Activated CD8-positive, alpha-beta memory T cell treated with anti-CD3 and anti-CD28 coated beads, Interleukin-2, amount 50 U/mL, for 4 hours (primary cell): ENCODE results near the gene RBM38.
A peak's percentile ranks its signal among the peaks of the same experiment; 100 is the strongest.

Experiments used
- DNase-seq: peaks from one replicate; pipeline ENCODE4 v3.0.0-alpha.2; 2020

Gene RBM38

DNA sequence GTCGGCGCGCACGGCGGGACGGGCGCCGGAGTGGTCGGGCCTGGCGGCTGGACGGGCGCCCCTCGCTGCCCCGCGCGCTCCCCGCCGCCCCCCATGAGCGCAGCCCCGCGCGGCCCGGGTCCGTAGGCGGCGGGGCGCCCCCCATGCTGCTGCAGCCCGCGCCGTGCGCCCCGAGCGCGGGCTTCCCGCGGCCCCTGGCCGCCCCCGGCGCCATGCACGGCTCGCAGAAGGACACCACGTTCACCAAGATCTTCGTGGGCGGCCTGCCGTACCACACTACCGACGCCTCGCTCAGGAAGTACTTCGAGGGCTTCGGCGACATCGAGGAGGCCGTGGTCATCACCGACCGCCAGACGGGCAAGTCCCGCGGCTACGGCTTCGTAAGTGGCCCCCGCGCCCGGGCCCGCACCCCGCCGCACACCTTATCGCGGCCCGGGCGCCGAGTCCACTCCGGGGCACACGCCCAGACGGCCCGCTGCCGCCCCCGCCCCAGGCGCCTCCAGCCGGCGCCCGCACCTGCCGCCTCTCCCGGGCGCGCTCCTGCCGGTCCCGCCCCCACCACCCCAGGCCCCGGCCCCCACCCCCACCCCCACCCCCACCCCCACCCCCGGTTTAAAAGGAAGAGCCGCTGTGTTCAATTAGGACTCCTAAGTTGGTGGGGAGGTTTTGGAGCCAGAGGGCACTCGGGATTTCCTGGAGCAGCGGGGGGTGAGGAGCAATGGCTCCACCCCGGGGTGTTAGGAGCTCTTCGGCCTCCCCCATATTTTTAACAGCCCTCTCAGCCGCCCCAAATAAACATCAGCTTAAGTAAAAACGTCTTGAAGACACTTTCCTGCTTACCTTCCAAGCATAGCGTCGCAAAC, 474 bp downstream of the RBM38 start:
- peak; percentile 35 for DNase-seq

DNA sequence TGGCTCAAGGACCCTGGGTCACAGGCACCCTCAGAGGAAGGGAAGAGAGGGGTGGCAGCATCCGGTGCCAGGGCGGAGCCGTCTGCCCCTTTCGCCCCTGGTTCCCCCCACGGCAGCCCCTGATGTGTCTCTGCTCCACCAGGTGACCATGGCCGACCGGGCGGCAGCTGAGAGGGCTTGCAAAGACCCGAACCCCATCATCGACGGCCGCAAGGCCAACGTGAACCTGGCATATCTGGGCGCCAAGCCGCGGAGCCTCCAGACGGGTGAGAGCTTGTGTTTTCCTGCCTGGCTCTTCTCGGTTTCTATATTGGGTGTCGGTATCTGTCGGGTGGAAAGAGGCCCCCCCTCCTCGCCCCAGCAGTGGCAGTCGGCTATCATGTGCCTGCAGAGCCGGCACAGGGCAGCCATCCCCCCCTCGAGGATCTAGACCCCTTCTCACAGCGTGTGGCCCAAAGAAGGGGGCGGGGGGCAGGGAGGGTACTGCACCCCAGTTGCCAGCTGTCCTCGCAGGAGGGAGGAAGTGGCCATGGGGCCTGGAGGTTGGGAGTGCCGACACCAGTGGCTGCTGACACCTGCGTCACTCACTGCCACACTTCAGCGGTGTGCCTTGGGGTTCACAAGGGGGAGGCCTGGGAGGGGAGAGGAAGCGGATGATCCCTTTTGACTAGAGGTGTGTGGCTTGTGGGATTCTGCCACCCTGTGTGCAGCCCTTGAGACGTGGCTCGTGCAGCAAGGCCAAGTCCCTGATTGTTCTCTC, 1.5 kb downstream of the RBM38 start:
- DNase-seq, result peak; percentile 66

DNA sequence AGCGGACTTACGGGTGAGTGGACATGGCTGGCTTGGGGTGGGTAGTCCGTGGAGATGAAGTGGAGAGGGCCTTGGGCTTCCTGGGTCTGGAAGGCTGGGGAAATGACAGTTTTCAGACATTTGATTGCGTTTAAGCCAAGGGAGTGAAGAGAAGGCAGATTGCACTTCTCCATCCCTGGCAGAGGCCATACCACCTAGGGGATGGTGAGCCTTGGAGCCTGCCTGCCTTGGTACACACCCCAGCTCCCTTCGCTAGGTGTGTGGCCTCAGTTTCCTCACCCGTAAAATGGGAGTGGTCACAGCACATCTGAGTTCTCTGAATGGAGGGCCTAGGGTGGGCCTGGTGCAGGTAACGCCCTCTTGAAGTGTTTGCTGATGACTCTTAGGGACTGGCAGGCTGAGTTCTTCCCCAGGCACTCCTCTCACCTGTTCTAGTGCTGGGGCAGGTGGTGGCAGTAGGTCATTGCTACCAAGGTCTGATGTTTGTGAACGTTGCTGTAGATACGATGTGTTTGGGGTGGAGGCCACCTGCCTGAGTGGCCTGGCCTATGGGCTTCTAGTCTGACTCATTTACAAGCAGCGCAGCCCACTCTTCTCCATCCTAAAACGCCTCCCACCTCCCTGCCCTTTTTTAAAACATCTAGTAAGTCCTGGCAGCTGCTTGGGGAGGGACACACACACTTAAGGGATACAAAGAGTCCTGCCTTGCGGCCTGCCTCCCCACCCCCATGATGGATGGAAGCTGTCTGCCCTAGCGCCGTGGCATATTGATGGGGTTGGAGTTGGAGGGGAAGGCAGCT, 2.3 kb downstream of the RBM38 start:
- DNase-seq, result peak; percentile 16

DNA sequence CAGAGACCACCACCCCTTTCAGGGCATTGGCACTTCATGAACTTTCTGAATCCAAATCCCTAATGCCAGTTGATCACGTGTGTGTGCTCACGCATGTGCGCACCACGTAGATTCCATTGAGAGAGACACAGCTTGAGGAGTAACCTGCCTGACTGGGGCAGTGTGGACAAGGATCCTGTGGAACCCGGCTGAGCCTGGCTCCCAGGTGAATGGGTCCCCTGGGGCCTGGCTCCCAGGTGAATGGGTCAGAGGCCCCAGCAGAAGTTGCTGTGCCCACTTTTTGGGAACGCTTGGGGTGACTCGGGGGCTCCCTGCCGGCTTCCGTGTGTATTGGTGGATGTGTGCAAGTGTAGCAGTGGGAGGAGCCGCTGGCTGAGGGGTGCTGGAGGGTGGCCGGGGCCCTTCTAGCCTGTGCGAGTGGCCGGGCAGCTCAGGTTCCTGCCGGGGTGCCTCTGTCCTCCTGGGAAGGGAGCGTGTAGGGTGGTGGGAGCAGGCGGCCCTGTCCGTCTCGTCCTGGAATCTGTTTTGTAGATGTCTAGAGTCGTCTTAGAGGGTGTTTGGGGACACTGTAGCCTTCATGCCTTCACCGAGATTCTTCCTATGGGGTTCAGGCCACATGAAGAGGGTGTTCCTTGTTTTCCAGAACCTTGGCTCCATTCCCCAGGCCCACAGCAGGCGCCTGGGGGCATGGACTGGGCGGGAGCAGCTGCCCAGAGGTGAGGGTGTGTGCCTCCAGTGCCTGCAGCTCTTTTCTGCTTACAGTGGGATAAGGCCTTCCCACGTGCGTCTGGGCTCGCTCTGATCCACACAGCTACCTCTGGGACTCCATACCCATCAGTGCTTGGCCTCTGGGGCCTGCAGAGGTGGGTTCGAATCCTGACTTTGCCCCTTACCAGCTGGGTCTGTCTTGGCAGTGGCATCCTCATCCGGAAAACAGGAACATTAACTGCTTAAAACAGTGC, 3.2 kb downstream of the RBM38 start:
- DNase-seq, result peak; percentile 12

DNA sequence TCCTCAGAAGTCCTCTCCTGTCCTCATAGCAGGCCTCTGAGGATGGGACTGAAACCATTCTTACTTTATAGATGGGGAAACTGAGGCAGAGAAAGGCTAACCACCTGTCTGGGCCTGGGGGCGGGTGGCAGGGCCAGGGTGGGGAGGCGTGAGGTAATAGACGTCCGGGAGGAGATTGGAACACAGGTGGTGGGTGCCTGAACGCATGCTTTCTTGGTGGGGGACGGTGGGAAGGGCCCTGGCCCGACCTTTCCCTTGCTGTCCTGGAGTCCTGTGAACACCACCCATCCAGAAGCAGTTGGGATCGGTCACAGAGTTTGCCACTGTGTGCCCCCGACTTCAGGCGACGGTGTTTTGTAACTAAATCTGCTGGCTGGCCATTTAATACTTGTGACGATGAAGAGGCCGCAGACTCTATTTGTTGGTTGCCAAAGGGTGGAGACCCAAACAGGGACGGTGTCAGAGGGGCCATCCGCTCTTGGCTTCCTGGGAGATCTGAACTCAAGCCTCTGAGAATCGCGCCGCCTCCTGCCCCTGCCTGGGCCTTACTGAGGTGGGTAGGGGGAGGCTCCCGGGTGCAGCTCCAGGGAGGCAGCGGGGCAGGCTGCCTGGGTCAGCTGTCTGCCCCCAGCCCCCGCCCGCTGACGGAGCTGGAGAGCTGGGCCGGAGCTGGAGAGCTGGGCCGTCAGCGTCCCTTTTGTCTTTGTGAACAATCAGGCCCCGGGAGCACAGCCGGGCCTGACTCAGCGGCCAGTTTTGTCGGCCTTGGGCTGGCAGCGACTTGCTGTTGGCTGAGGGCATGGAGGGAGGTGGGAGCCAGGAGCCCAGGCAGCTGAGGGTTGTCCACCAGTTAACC, 4.1 kb downstream of the RBM38 start:
- DNase-seq, result peak; percentile 12

DNA sequence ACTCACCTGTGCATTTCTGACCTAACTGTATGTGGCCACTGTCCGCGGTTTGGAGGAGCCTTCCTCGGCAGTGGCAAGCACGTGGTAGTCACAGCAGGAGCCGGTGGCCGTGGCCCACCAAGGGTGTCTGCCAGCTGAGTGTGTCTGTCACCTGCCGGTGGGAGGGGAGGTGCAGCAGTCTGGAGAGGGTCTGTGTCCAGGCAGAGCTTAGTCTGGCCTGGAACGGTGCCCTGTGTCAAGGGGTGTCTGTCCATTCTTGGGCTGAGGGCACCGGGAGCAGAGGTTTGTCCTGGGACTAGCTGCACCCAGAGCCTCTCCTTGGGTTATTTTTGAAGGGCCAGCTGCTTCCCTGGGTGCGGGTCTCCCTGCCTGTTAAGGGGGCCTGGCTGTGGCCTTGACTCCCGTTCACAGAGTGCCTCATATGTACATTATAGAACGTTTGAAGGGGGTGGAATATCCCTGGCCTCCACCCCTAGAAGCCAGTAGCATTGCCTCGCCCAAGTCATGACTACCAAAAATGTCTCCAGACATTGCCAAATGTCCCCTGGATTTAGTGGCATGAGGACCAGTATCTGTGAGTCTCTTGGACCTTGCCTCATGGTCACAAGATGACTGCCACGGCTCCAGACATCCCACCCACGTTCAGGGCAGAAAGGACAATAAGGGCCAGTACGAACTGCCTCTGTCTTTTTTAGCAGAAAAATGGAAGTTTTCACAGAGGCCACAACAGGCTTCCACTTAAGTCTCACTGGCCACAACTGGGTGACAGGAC, 5.2 kb downstream of the RBM38 start:
- peak; percentile 14 for DNase-seq

DNA sequence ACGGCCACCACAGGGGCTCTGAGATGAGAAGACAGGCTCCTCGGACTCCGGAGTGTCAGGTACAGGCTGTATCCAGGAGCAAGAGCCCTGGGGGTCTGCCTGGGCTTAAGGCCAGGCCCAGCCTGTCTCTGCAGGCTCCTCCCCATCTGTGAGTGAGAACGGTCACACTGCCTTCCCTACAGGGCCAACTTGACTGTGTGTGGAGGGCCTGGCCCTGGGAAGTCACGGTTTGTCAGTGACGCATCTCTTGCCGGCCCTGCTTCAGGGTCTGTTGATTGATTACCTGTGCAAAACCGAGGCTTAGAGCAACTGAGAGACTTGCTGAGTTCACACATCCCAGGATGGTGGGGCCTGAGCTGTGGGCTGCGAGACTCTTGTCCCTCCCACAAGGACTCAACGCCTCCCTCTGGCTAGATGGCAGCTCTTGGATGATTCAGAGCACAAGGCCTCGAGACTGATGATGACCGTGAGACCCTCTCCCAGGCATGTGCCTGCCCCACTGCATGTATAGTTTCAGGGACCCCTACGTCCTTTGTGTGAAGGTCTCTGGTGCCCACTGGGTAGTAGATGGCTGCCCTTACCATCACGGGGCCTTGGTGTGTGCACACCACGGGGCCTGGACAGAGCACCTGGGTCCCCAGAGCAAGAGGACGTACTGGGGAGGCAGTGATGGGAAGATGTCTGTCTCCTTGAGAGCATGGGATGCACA, 5.9 kb downstream of the RBM38 start:
- DNase-seq, result peak; percentile 21

DNA sequence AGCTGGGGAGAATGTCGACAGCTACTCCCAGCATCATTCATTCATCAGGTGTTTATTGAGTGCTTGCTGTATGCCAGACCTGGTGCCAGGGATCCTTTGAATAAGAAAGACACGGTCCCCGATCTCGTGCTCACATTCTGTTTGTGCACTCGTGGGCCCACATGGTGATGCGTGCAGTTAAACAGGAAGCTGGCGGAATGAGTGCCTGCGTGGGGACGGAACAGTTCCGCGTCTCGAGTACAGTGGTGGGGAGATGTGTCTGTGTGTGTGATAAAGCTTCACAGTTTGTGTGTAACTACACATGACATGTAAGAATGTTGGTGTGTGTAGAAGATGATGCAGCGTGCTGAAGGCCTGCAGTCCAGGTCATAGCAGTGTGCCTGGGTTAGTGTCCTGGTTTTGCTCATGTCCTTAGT, 6.5 kb downstream of the RBM38 start:
- DNase-seq, result peak; percentile 59

DNA sequence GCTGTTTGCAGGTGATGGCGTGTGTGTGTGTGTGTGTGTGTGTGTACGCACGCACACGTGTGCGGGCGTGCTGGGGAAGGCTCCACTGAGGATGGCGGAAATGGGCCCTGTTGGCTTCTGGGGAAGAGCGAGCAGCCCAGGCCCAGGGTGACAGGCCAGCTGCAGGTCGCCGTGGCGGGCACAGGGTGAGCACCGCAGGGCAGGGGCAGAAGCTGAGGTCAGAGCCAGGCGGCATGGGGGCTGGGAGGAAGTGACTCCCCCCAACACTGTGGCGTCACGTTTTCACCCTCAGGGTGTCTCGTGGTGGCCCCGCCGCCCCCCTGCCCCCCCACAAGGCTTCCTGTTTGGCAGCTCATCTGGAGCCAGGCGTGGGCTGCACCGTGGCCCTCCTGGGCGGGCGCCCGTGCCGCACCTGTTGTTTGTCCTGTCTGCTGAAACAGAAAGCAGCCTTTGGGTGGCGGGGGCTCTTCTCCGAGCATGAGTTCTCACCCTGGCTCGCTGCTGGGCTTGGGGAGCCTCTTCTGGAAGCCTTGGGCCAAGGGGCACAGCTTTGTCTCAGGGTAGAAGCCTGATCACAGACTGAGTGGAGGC, 7.1 kb downstream of the RBM38 start:
- DNase-seq, result peak; percentile 91

DNA sequence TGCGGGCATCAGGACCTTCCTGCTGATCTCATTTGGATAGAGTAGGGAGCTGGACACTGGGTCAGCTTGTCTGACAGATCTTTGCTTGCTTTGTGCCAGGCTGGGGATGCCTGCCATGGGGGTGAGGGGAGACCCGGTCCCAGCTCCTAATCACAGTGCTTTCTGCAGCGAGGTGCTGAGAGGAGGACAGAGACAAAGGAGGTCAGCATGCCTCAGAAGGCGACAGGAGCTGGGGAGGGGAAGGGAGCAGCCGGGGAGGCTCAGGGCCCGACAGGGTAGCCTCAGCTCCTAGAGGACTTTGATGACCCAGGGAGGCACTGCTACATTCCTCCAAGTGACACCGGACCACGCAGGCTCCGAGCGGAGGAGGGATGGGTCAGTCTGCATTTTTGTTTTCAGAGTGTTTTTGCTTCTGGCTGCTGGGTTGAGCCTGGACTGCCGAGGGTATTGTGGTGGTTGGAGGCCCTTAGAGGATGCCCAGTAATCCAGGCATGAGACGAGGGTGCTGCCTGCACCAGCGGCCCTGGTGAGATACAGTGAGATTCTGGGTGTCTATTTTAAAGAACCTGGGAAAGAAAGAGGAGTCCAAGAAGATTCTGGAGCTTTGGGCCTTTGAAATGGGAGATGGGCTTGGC, 7.8 kb downstream of the RBM38 start:
- DNase-seq, result peak; percentile 14

DNA sequence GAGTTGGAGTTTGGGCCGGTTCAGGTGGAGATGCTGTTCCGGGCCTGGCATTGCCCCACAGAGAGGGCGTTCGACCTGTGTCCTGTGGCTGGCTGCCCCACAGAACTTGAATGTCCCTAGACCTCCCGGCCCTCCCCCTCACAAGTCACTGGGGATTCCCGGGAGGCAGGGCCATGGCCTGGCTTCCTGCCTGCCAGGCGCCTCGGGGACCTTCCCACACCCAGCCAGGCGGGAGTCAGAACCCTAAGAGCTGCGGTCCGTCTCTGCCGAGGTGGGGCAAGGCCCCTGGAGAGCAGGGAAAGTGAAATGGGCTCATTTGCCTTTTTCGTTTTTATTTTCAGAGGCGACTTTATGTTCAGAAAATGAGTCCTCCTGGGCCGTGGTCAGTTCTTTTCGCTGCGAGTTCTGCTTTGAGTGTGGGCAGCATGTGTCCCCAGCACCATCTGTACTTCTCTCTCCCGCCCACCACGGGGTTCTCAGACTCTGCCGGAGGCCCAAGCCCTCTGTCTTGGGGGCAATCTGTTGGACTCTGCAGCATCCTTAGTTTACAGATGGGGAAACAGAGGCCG, 8.5 kb downstream of the RBM38 start:
- DNase-seq, result peak; percentile 13

DNA sequence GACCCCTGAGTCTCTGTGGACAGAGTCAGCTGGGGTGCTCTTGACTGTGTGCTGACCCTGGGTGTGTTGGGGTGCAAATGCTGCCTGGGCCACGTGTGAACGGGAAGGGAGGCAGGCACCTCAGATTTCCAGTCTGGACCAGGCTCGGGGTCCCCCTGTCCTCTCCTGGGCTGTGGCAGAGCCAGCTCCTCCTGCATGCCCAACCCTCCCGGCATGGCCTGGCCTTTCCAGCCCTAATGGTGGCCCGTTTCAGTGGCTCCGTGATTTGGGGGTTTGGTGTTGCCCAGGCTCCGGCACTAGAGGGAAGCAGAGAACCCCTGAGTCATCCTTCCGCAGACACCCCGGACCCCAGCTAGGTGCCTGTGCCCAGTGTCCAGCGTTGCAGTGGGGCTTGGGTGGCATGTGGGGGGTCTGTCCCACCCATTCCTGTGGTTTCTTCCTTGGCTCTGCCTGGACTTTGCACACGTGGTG, 9.1 kb downstream of the RBM38 start:
- peak; percentile 24 for DNase-seq

DNA sequence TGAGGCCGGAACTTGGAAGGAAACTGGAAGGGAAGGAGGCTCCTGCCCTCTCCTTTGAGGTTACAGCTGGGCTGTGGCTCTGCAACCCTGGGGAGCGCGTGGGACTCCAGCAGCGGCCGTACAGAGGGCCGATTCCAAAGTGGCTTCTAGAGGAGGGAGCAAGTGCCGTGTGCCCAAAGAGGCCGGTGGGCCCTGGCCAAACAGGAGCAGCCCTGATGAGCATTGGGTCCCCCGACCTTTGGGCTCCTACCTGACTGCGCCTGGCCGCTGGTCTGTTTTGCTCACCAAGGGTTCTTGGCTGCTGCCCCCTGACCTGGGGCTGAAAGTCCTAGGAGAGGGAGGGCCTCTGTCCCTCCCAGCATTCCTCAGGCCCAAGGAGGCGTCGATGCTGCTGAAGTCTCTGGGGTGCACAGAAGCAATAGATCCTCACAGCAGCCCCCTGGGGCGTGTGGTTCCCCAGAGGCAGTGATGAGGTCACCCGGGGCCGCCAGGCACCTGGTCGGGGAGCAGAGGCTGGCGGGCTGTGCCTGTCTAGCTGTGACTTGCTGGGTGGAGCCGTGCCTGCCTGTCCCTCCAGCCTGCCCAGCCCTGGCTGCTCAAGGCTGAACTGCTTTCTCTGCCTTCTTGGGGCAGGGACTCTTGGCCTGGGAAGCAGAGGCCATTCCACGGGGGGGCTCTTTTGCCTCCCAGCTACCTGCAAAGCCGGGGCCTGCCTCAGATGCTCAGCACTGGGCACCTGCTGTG, 9.8 kb downstream of the RBM38 start:
- peak; percentile 46 for DNase-seq

DNA sequence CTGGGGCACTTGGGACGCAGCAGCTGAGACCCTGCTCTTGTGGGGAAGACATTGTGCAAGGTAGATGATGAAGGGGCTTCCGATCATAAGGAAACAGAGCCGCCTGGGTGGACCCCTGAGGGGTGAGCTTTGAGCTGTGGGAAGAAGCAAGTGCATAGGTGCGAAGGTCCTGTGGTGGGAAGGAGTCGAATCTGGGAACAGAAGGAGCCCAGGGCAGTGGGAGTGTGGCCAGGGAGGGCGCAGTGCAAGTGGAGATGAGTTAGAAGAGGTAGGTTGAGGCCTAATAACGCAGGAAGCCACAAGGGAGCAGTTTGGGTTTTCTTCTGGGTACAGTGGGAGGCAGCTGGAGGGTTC, 10.3 kb downstream of the RBM38 start:
- no peak for DNase-seq

DNA sequence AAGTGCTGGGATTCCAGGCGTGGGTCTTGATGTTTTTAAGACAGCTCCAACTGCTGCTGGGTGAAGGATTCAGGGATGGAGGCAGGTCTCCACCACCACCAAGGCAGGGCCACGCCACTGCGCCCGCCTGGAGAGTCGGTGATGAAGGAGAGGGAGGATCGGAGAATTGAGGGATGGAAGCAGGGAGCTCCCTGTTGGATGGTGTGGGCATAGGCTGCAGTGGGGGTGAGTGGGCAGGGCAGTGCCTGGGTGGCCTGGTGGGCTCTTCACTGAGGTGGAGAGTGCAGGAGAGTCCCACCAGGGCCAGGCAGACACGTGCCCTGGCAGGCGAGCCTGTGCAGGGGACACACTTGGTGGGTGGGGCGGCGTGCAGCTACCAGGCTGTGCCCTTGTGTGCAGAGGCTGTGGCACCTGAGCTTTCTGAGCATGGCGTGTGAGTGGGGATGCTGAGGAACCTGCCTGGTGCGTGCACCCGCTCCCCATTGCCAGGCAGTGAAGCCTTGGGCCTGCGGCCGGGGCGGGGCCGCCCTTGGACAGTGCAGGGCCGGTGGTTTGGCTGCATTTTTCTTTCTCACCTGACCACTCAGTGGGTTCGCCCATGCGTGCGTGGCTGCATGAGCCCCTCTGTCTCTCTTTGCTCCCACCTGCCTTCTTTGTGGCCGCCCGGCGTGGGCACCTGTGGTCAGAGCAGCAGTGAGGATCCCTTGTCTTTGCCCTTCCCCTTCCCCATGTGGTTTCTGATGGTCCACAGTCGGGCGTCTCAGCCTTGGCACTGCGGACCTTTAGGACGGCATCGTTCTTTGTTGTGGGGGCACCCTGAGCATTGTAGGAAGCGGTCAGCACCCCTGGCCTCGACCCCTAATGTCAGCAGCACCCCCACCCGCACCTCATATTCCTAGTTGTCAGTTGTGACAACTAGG, 11.3 kb downstream of the RBM38 start:
- DNase-seq, result no peak

DNA sequence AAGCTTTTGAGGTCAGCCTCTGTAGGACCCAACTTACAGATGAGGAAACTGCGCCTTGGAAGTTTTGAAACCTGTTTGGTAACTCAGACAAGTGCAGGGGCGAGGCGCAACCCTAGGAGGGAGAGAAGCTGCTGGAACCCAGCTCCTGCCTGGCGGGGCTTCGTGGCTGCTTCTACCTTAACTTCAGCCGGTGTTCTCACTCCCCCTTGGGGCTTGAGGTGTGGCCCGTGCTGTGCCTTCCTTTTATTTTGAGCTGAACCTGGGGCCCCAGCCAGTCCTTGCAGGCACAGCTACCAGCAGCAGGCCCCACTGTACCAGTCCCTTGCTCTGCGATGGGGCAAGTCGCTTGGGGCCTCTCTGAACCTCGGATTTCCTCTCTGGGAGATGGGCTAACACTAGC, 12.0 kb downstream of the RBM38 start:
- DNase-seq, result no peak
